SK-N-SH treated with all-trans-retinoic acid at 6 μM for 48 hours (cell line): ENCODE data around the gene CCDC88C.

Experiments used
- ATAC-seq: fragments of 200-7000 bp; cut with Tn5 transposase; 3 replicates; pipeline ENCODE4 v1.9.1; 2020; ENCODE audit warnings: mild to moderate bottlenecking, moderate library complexity
- ARNTL ChIP-seq: fragments of 450-650 bp; formaldehyde crosslinking; IDR thresholded peaks from 2 replicates; pipeline ENCODE4 v1.5.0; 2020; ENCODE audit warnings: low read depth, mild to moderate bottlenecking, moderate library complexity, borderline replicate concordance
- BACH2 ChIP-seq: fragments of 250-450 bp; sonication (Bioruptor Pico); IDR thresholded peaks from 2 replicates; pipeline ENCODE4 v1.9.0; 2021; ENCODE audit warnings: mild to moderate bottlenecking, borderline replicate concordance
- CSDC2 ChIP-seq: fragments of 250-450 bp; sonication (Bioruptor Pico); IDR thresholded peaks from 2 replicates; pipeline ENCODE4 v1.5.0; 2020; ENCODE audit warnings: mild to moderate bottlenecking, moderate library complexity
- ESRRG ChIP-seq: fragments of 250-450 bp; sonication (Bioruptor Pico); IDR thresholded peaks from 2 replicates; pipeline ENCODE4 v1.6.1; 2021; ENCODE audit warnings: mild to moderate bottlenecking
- GLIS3 ChIP-seq: fragments of 250-450 bp; sonication (Bioruptor Pico); IDR thresholded peaks from 2 replicates; pipeline ENCODE4 v1.5.0; 2020; ENCODE audit warnings: mild to moderate bottlenecking, moderate library complexity
- ISL1 ChIP-seq: fragments of 250-450 bp; sonication (Bioruptor Pico); IDR thresholded peaks from 2 replicates; pipeline ENCODE4 v2.1.2; 2022; ENCODE audit warnings: mild to moderate bottlenecking, moderate library complexity
- OSR1 ChIP-seq: fragments of 250-450 bp; sonication (Bioruptor Pico); IDR thresholded peaks from 2 replicates; pipeline ENCODE4 v1.8.0; 2022; ENCODE audit warnings: moderate library complexity, mild to moderate bottlenecking, inconsistent platforms
- PPARA ChIP-seq: fragments of 250-450 bp; sonication (Bioruptor Pico); IDR thresholded peaks from 2 replicates; pipeline ENCODE4 v1.5.0; 2020; ENCODE audit warnings: mild to moderate bottlenecking, borderline replicate concordance
- RARB ChIP-seq: fragments of 250-450 bp; sonication (Bioruptor Pico); IDR thresholded peaks from 2 replicates; pipeline ENCODE4 v1.8.0; 2021; ENCODE audit warnings: mild to moderate bottlenecking, moderate library complexity
- SNAI2 ChIP-seq: fragments of 250-450 bp; sonication (Bioruptor Pico); IDR thresholded peaks from 2 replicates; pipeline ENCODE4 v1.5.0; 2020; ENCODE audit warnings: mild to moderate bottlenecking, moderate library complexity
- TCF4 ChIP-seq: fragments of 250-450 bp; sonication (Bioruptor Pico); IDR thresholded peaks from 2 replicates; pipeline ENCODE4 v1.8.0; 2021; ENCODE audit warnings: mild to moderate bottlenecking, moderate library complexity, borderline replicate concordance
- ZC3H10 ChIP-seq: fragments of 250-450 bp; sonication (Bioruptor Pico); IDR thresholded peaks from 2 replicates; pipeline ENCODE4 v1.5.1; 2021; ENCODE audit warnings: mild to moderate bottlenecking, moderate library complexity
- ZFP3 ChIP-seq: fragments of 250-450 bp; sonication (Bioruptor Pico); IDR thresholded peaks from 2 replicates; pipeline ENCODE4 v1.5.0; 2020; ENCODE audit warnings: mild to moderate bottlenecking, moderate library complexity
- ZFP30 ChIP-seq: fragments of 450-650 bp; formaldehyde crosslinking; IDR thresholded peaks from 2 replicates; pipeline ENCODE4 v1.5.0; 2022; ENCODE audit warnings: mild to moderate bottlenecking, moderate library complexity
- ZNF565 ChIP-seq: fragments of 450-650 bp; formaldehyde crosslinking; conservative IDR thresholded peaks from 2 replicates; pipeline ENCODE4 v1.5.0; 2020; ENCODE audit warnings: low read depth, mild to moderate bottlenecking, moderate library complexity
- ZNF70 ChIP-seq: fragments of 450-650 bp; formaldehyde crosslinking; IDR thresholded peaks from 2 replicates; pipeline ENCODE4 v1.5.0; 2020; ENCODE audit warnings: mild to moderate bottlenecking, moderate library complexity
- ZNF8 ChIP-seq: fragments of 450-650 bp; formaldehyde crosslinking; IDR thresholded peaks from 2 replicates; pipeline ENCODE4 v1.5.0; 2020; ENCODE audit warnings: mild to moderate bottlenecking, moderate library complexity
- TF ChIP-seq, protein P1 (sequence below): fragments of 250-450 bp; sonication (Bioruptor Pico); IDR thresholded peaks from 2 replicates; pipeline ENCODE4 v1.5.1; 2020; ENCODE audit warnings: low read depth, mild to moderate bottlenecking, moderate library complexity
- TF ChIP-seq, protein P2 (sequence below): fragments of 250-450 bp; sonication (Bioruptor Pico); IDR thresholded peaks from 2 replicates; pipeline ENCODE4 v1.8.0; 2021; ENCODE audit warnings: low read depth, mild to moderate bottlenecking, moderate library complexity, borderline replicate concordance
- TF ChIP-seq, protein P3 (sequence below): fragments of 250-450 bp; sonication (Bioruptor Pico); IDR thresholded peaks from 2 replicates; pipeline ENCODE4 v1.5.1; 2021; ENCODE audit warnings: mild to moderate bottlenecking, moderate library complexity
- TF ChIP-seq, protein P4 (sequence below): fragments of 250-450 bp; sonication (Bioruptor Pico); IDR thresholded peaks from 2 replicates; pipeline ENCODE4 v1.5.0; 2020; ENCODE audit warnings: mild to moderate bottlenecking, moderate library complexity
- TF ChIP-seq, protein P5 (sequence below): fragments of 250-450 bp; sonication (Bioruptor Pico); IDR thresholded peaks from 2 replicates; pipeline ENCODE4 v1.8.0; 2020; ENCODE audit warnings: mild to moderate bottlenecking, moderate library complexity, borderline replicate concordance

CCDC88C gene

DNA sequence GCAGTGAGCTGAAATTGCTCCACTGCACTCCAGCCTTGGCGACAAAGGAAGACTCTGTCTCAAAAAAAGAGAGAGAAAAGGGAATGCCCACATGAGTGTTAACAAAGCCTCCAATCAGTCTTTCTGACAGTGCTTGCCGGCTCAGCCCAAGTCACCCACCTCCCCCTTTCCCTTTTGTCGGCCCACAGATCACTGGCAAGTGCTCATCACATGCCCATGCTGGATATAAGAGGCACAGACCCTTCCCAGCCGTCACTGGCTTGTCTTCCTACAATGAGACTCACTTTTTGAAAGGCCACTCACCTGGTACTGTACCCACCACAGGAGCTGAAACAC lies 70.8 kb downstream of the CCDC88C start:
- ATAC-seq: no peak
- TF ChIP-seq ARNTL (no peak), OSR1 (CRISPR knock-in tag) (no peak), ESRRG (CRISPR knock-in tag) (no peak), TCF4 (CRISPR knock-in tag) (no peak), ZFP30 (CRISPR knock-in tag) (no peak), ISL1 (CRISPR knock-in tag) (no peak), GLIS3 (CRISPR knock-in tag) (no peak), PPARA (CRISPR knock-in tag) (no peak), ZFP3 (CRISPR knock-in tag) (no peak), ZC3H10 (CRISPR knock-in tag) (no peak), ZNF70 (CRISPR knock-in tag) (no peak)
- TF ChIP-seq, protein P1, sequence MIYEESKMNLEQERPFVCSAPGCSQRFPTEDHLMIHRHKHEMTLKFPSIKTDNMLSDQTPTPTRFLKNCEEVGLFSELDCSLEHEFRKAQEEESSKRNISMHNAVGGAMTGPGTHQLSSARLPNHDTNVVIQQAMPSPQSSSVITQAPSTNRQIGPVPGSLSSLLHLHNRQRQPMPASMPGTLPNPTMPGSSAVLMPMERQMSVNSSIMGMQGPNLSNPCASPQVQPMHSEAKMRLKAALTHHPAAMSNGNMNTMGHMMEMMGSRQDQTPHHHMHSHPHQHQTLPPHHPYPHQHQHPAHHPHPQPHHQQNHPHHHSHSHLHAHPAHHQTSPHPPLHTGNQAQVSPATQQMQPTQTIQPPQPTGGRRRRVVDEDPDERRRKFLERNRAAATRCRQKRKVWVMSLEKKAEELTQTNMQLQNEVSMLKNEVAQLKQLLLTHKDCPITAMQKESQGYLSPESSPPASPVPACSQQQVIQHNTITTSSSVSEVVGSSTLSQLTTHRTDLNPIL (CRISPR knock-in tag): no peak
- TF ChIP-seq, protein P2, sequence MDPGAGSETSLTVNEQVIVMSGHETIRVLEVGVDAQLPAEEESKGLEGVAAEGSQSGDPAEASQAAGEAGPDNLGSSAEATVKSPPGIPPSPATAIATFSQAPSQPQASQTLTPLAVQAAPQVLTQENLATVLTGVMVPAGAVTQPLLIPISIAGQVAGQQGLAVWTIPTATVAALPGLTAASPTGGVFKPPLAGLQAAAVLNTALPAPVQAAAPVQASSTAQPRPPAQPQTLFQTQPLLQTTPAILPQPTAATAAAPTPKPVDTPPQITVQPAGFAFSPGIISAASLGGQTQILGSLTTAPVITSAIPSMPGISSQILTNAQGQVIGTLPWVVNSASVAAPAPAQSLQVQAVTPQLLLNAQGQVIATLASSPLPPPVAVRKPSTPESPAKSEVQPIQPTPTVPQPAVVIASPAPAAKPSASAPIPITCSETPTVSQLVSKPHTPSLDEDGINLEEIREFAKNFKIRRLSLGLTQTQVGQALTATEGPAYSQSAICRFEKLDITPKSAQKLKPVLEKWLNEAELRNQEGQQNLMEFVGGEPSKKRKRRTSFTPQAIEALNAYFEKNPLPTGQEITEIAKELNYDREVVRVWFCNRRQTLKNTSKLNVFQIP (CRISPR knock-in tag): no peak
- TF ChIP-seq, protein P3, sequence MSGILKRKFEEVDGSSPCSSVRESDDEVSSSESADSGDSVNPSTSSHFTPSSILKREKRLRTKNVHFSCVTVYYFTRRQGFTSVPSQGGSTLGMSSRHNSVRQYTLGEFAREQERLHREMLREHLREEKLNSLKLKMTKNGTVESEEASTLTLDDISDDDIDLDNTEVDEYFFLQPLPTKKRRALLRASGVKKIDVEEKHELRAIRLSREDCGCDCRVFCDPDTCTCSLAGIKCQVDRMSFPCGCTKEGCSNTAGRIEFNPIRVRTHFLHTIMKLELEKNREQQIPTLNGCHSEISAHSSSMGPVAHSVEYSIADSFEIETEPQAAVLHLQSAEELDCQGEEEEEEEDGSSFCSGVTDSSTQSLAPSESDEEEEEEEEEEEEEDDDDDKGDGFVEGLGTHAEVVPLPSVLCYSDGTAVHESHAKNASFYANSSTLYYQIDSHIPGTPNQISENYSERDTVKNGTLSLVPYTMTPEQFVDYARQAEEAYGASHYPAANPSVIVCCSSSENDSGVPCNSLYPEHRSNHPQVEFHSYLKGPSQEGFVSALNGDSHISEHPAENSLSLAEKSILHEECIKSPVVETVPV (CRISPR knock-in tag): no peak
- TF ChIP-seq, all 23 proteins: peak for 0

DNA sequence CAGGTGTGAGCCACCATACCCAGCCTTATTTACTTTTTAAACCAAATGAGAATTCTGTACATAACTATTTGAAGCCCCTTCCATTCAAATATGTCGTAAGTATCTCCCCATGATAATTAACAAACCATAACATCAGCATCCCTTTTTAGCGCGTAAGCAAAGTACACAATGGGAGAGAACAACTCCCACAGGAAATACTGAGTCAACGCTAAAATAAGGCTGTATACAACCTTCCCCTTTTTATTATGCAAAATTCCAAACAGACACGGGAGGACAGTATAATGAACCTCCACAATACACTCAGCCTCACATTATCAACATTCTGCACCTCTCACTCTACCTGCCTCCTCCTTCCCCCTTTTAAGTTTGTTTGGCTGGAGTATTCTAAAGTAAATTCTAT lies 73.5 kb downstream of the CCDC88C start:
- TF ChIP-seq ZC3H10 (CRISPR knock-in tag) (no peak), RARB (no peak), ISL1 (CRISPR knock-in tag) (no peak), ARNTL (no peak), OSR1 (CRISPR knock-in tag) (no peak), ZNF565 (CRISPR knock-in tag) (no peak), CSDC2 (CRISPR knock-in tag) (no peak), ZFP30 (CRISPR knock-in tag) (no peak), BACH2 (CRISPR knock-in tag) (no peak), ZNF8 (CRISPR knock-in tag) (no peak), ESRRG (CRISPR knock-in tag) (no peak), PPARA (CRISPR knock-in tag) (no peak), TCF4 (CRISPR knock-in tag) (no peak), SNAI2 (CRISPR knock-in tag) (no peak), ZNF70 (CRISPR knock-in tag) (no peak)
- TF ChIP-seq, protein P4, sequence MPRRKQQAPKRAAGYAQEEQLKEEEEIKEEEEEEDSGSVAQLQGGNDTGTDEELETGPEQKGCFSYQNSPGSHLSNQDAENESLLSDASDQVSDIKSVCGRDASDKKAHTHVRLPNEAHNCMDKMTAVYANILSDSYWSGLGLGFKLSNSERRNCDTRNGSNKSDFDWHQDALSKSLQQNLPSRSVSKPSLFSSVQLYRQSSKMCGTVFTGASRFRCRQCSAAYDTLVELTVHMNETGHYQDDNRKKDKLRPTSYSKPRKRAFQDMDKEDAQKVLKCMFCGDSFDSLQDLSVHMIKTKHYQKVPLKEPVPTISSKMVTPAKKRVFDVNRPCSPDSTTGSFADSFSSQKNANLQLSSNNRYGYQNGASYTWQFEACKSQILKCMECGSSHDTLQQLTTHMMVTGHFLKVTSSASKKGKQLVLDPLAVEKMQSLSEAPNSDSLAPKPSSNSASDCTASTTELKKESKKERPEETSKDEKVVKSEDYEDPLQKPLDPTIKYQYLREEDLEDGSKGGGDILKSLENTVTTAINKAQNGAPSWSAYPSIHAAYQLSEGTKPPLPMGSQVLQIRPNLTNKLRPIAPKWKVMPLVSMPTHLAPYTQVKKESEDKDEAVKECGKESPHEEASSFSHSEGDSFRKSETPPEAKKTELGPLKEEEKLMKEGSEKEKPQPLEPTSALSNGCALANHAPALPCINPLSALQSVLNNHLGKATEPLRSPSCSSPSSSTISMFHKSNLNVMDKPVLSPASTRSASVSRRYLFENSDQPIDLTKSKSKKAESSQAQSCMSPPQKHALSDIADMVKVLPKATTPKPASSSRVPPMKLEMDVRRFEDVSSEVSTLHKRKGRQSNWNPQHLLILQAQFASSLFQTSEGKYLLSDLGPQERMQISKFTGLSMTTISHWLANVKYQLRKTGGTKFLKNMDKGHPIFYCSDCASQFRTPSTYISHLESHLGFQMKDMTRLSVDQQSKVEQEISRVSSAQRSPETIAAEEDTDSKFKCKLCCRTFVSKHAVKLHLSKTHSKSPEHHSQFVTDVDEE (CRISPR knock-in tag): no peak
- TF ChIP-seq, protein P3 (CRISPR knock-in tag): no peak
- TF ChIP-seq, protein P1 (CRISPR knock-in tag): no peak
- TF ChIP-seq, protein P5, sequence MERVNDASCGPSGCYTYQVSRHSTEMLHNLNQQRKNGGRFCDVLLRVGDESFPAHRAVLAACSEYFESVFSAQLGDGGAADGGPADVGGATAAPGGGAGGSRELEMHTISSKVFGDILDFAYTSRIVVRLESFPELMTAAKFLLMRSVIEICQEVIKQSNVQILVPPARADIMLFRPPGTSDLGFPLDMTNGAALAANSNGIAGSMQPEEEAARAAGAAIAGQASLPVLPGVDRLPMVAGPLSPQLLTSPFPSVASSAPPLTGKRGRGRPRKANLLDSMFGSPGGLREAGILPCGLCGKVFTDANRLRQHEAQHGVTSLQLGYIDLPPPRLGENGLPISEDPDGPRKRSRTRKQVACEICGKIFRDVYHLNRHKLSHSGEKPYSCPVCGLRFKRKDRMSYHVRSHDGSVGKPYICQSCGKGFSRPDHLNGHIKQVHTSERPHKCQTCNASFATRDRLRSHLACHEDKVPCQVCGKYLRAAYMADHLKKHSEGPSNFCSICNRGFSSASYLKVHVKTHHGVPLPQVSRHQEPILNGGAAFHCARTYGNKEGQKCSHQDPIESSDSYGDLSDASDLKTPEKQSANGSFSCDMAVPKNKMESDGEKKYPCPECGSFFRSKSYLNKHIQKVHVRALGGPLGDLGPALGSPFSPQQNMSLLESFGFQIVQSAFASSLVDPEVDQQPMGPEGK: no peak
- ATAC-seq: no peak
